Hepatocyte (in vitro differentiated cells): ENCODE results near the gene TENT5C. TPM values are rescaled to one million over a fixed set of nuclear protein-coding genes. Genes with fewer than 3 reads are reported as not detected.

Experiments used
- DNase-seq: peaks from one replicate; pipeline ENCODE4 v3.0.0-alpha.2; 2016; ENCODE audit warnings: low spot score
- H2AFZ ChIP-seq: fragments of 200-600 bp; sonication (generic); 2 replicates; pipeline ENCODE4 v1.6.0; 2016; ENCODE audit warnings: antibody characterized with exemption, mild to moderate bottlenecking
- H3K27ac ChIP-seq: fragments of 200-600 bp; sonication (generic); 2 replicates; pipeline ENCODE4 v1.5.1; 2016; ENCODE audit warnings: mild to moderate bottlenecking
- H3K27me3 ChIP-seq: fragments of 200-600 bp; sonication (generic); 2 replicates; pipeline ENCODE4 v1.6.1; 2016
- H3K36me3 ChIP-seq: fragments of 200-600 bp; sonication (generic); replicated peaks from 2 replicates; pipeline ENCODE4 v1.5.1; 2016; ENCODE audit warnings: low read depth; ENCODE audit not compliant: insufficient read depth
- H3K4me1 ChIP-seq: fragments of 200-600 bp; sonication (generic); 2 replicates; pipeline ENCODE4 v1.5.1; 2016; ENCODE audit warnings: mild to moderate bottlenecking, moderate library complexity; ENCODE audit not compliant: insufficient read depth
- H3K4me2 ChIP-seq: fragments of 200-600 bp; sonication (generic); 2 replicates; pipeline ENCODE4 v1.6.0; 2016
- H3K4me3 ChIP-seq: fragments of 200-600 bp; sonication (generic); 2 replicates; pipeline ENCODE4 v1.5.1; 2016; ENCODE audit warnings: mild to moderate bottlenecking
- H3K79me2 ChIP-seq: fragments of 200-600 bp; sonication (generic); 2 replicates; pipeline ENCODE4 v1.6.0; 2017; ENCODE audit warnings: mild to moderate bottlenecking
- H3K9me2 ChIP-seq: fragments of 200-600 bp; sonication (generic); replicated peaks from 2 replicates; pipeline ENCODE4 v1.6.0; 2017; ENCODE audit warnings: mild to moderate bottlenecking; ENCODE audit not compliant: insufficient read depth
- H3K9me3 ChIP-seq: fragments of 200-600 bp; sonication (generic); 2 replicates; pipeline ENCODE4 v1.5.1; 2016; ENCODE audit warnings: low read depth, mild to moderate bottlenecking
- H4K20me1 ChIP-seq: fragments of 200-600 bp; sonication (generic); 2 replicates; pipeline ENCODE4 v1.6.0; 2016; ENCODE audit warnings: mild to moderate bottlenecking; ENCODE audit not compliant: insufficient read depth, poor library complexity, severe bottlenecking
- EZH2 ChIP-seq: fragments of 200-600 bp; sonication (generic); IDR thresholded peaks from 2 replicates; pipeline ENCODE4 v1.6.1; 2016; ENCODE audit warnings: antibody characterized with exemption, mild to moderate bottlenecking, borderline replicate concordance
- EZH2phosphoT487 ChIP-seq: fragments of 200-600 bp; sonication (generic); IDR thresholded peaks from one replicate; pipeline ENCODE4 v1.6.1; 2018; ENCODE audit warnings: antibody characterized with exemption, mild to moderate bottlenecking, low read depth, moderate library complexity; ENCODE audit not compliant: unreplicated experiment, severe bottlenecking
- WGBS: methylation state at CpG from one replicate; pipeline ENCODE4 v1.1.6; 2016; ENCODE audit warnings: low lambda C conversion rate; ENCODE audit errors: missing lambda C conversion rate; 5-methylcytosine and 5-hydroxymethylcytosine counted together
- polyA plus RNA-seq: library from polyadenylated mRNA; unstranded; fragments of >200 nt; fragmentation: Nextera tagmentation; extraction: Ambion mirVana; gene quantifications from 2 replicates; pipeline ENCODE4 v1.2.1, GENCODE V29; 2016
- total RNA-seq: library from RNA; depleted of rRNA; stranded (reverse); fragments of >200 nt; gene quantifications from 2 replicates; pipeline ENCODE4 v1.2.3, GENCODE V29; 2014
- TF ChIP-seq, protein P1 (sequence below): fragments of 200-600 bp; sonication (generic); IDR thresholded peaks from 2 replicates; pipeline ENCODE4 v1.5.1; 2016; ENCODE audit warnings: antibody characterized with exemption, mild to moderate bottlenecking; ENCODE audit not compliant: poor library complexity

Gene TENT5C
- total and polyA plus RNA-seq, 2 experiments from 2014 or later: 2.5 to 4.1 TPM

DNA sequence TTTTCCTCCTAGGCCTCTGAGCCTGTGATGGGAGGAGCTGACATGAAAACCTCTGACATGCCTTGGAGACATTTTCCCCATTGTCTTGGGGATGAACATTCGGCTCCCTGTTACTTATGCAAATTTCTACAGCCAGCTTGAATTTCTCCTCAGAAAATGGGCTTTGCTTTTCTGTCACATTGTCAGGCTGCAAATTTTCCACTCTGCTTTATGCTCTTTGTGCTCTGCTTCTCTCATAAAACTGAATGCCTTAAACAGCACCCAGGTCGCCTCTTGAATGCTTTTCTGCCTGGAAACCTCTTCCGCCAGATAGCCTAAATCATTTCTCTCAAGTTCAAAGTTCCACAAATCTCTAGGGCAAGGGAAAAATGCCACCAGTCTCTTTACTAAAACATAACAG, 46.7 kb upstream of the TENT5C start:
- no peak for DNase-seq
- Histone ChIP-seq H3K9me2 (no peaks in the 10 kb centered on the region), H3K27ac (no peak overlapping the region), H3K27me3 (no peaks in the 10 kb centered on the region), H3K4me3 (no peak overlapping the region), H3K36me3 (no peaks in the 10 kb centered on the region), H4K20me1 (no peaks in the 10 kb centered on the region), H3K79me2 (no peaks in the 10 kb centered on the region), H3K9me3 (no peaks in the 10 kb centered on the region), H3K4me1 (peaks cover 15% of the 10 kb centered on the region), H3K4me2 (no peak overlapping the region), H2AFZ (no peak overlapping the region)
- 92% methylated on average over 3 of the region's 3 CpGs for WGBS
- no peak for TF ChIP-seq EZH2phosphoT487
- TF ChIP-seq, protein P1, sequence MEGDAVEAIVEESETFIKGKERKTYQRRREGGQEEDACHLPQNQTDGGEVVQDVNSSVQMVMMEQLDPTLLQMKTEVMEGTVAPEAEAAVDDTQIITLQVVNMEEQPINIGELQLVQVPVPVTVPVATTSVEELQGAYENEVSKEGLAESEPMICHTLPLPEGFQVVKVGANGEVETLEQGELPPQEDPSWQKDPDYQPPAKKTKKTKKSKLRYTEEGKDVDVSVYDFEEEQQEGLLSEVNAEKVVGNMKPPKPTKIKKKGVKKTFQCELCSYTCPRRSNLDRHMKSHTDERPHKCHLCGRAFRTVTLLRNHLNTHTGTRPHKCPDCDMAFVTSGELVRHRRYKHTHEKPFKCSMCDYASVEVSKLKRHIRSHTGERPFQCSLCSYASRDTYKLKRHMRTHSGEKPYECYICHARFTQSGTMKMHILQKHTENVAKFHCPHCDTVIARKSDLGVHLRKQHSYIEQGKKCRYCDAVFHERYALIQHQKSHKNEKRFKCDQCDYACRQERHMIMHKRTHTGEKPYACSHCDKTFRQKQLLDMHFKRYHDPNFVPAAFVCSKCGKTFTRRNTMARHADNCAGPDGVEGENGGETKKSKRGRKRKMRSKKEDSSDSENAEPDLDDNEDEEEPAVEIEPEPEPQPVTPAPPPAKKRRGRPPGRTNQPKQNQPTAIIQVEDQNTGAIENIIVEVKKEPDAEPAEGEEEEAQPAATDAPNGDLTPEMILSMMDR: no peak

DNA sequence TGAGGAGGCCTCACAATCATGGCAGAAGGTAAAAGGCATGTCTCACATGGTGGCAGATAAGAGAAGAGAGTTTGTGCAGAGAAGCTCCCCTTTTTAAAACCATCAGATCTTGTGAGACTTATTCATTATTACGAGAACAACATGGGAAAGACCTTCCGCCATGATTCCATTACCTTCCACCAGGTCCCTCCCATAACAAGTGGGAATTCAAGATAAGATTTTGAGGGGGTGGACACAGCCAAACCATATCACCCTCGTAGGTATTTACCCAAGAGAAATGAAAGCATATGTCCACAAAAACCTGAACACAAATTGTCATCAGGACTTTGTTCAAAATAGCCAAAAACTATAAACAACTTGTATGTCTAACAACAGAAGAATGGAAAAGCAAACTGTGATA, 45.9 kb upstream of the TENT5C start:
- H3K27ac ChIP-seq: no peak overlapping the region
- TF ChIP-seq EZH2 (no peak), EZH2phosphoT487 (no peak)
- TF ChIP-seq, protein P1: no peak
- H3K4me2 ChIP-seq: no peak overlapping the region
- no peaks in the 10 kb centered on the region for H3K36me3 ChIP-seq
- no peaks in the 10 kb centered on the region for H3K9me3 ChIP-seq
- no peaks in the 10 kb centered on the region for H3K79me2 ChIP-seq
- 81% methylated on average over 3 of the region's 3 CpGs for WGBS
- no peaks in the 10 kb centered on the region for H4K20me1 ChIP-seq
- H3K4me1 ChIP-seq: peaks cover 15% of the 10 kb centered on the region
- H3K9me2 ChIP-seq: no peaks in the 10 kb centered on the region
- H3K27me3 ChIP-seq: no peaks in the 10 kb centered on the region
- DNase-seq: no peak
- no peak overlapping the region for H2AFZ ChIP-seq
- H3K4me3 ChIP-seq: no peak overlapping the region

GRCh38 chr1:117561071-117561470, 44.8 kb upstream of the TENT5C start:
- TF ChIP-seq, protein P1: no peak
- TF ChIP-seq EZH2 (no peak), EZH2phosphoT487 (no peak)
- no peaks in the 10 kb centered on the region for H3K9me3 ChIP-seq
- H3K4me3 ChIP-seq: no peak overlapping the region
- no peaks in the 10 kb centered on the region for H3K79me2 ChIP-seq
- H3K4me1 ChIP-seq: peaks cover 15% of the 10 kb centered on the region
- no peaks in the 10 kb centered on the region for H4K20me1 ChIP-seq
- H3K9me2 ChIP-seq: no peaks in the 10 kb centered on the region
- H3K27ac ChIP-seq: no peak overlapping the region
- DNase-seq: no peak
- H3K27me3 ChIP-seq: no peaks in the 10 kb centered on the region
- no peaks in the 10 kb centered on the region for H3K36me3 ChIP-seq
- 100% methylated on average over 2 of the region's 2 CpGs for WGBS
- no peak overlapping the region for H3K4me2 ChIP-seq
- H2AFZ ChIP-seq: no peak overlapping the region

DNA sequence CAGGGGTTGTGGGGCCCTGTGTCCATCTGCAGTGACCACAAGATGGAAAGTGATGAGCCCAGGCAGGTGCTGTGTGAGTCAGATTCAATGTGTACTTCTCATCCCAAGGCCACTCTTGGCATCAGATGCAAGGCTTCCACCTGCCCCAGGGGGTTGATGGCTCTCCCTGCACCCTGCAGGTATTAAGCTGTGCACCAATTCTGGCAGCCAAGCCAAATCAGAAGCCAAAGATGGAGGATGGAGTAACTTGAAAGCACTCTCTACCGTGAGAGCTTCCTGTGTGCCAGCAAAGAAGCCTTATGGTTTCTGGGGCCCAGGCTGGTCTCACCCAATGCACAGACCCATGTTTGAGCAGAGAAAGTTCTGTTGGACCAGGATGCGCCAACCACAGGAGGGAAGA, 44.3 kb upstream of the TENT5C start:
- Histone ChIP-seq H2AFZ (no peak overlapping the region), H3K27me3 (no peaks in the 10 kb centered on the region), H4K20me1 (no peaks in the 10 kb centered on the region), H3K4me1 (peaks cover 15% of the 10 kb centered on the region), H3K4me3 (no peak overlapping the region), H3K27ac (no peak overlapping the region), H3K36me3 (no peaks in the 10 kb centered on the region), H3K9me3 (no peaks in the 10 kb centered on the region), H3K4me2 (no peak overlapping the region), H3K9me2 (no peaks in the 10 kb centered on the region), H3K79me2 (no peaks in the 10 kb centered on the region)
- DNase-seq: no peak
- WGBS: 100% methylated on average over 2 of the region's 2 CpGs
- TF ChIP-seq EZH2phosphoT487: no peak
- TF ChIP-seq EZH2: no peak
- TF ChIP-seq, protein P1: no peak
